Pancreas (tissue), 10 donors: Measurements from ENCODE around the gene NOS1AP. TPM values are rescaled to one million over a fixed set of nuclear protein-coding genes. Genes with fewer than 3 reads are reported as not detected.
A peak's percentile ranks its signal among the peaks of the same experiment; 100 is the strongest.

Experiments used
- ATAC-seq, 4 donors: fragments of 200-7000 bp; cut with Tn5 transposase; one replicate each; pipeline versions ENCODE4 v1.8.0 to v1.9.1; 2020; ENCODE audit warnings: mild to moderate bottlenecking in 4 of 4, moderate library complexity in 4 of 4
- DNase-seq, 6 donors: peaks; one replicate each; pipeline ENCODE4 v3.0.0-alpha.2; 2020
- FAIRE-seq: peaks from 2 replicates; lab custom pipeline; 2012; peaks lifted over from hg19 to GRCh38; lab: Jason Lieb, UNC
- H3K27ac ChIP-seq, 4 donors: fragments of 200-600 bp; sonication (generic); 1 replicate in 3 of 4; 2 replicates in 1 of 4; pipeline versions ENCODE4 v1.5.0 to v1.8.0; 2020
- H3K27me3 ChIP-seq, 4 donors: fragments of 200-600 bp; one replicate each; pipeline ENCODE4 v1.8.0; 2021
- H3K36me3 ChIP-seq, 3 donors: fragments of 200-600 bp; sonication (generic) in 1 of 3; one replicate each; pipeline versions ENCODE4 v1.5.0 to v1.8.0; 2020 to 2021
- H3K4me1 ChIP-seq, 3 donors: fragments of 200-600 bp; one replicate each; pipeline ENCODE4 v1.8.0; 2021
- H3K4me3 ChIP-seq, 4 donors: fragments of 200-600 bp; sonication (generic) in 2 of 4; one replicate each; pipeline versions ENCODE4 v1.5.0 to v1.8.0; 2020 to 2021
- H3K9me3 ChIP-seq, 4 donors: fragments of 200-600 bp; one replicate each; pipeline ENCODE4 v1.8.0; 2021
- CTCF ChIP-seq, 4 donors: fragments of 200-600 bp; sonication (generic) in 3 of 4; IDR thresholded peaks; one replicate each; pipeline versions ENCODE4 v1.5.0 to v1.8.0; 2021; ENCODE audit warnings: antibody characterized with exemption in 4 of 4
- WGBS, 2 donors: extraction: QIAGEN DNeasy Blood & Tissue Kit; methylation state at CpG; one replicate each; pipeline ENCODE4 v1.1.7; 2013; 5-methylcytosine and 5-hydroxymethylcytosine counted together
- intact Hi-C, 3 donors: fragments of 100-400 bp; cut with DNase I; formaldehyde crosslinking; loops; one replicate each; pipeline versions ENCODE4 v1.11.1 to v1.14.2; 2022
- polyA plus RNA-seq, 2 donors: library from polyadenylated mRNA; stranded (reverse); fragments of 200-250 nt; gene quantifications; one replicate each; pipeline ENCODE4 v1.2.3, GENCODE V29; 2013
- total RNA-seq, 6 donors: library from RNA; stranded (reverse); fragmentation: NEBNext Ultra II Directional in 4 of 6; extraction: Animal tissue kit (Norgen Biotek cat#: 25700) in 4 of 6; gene quantifications; one replicate each; pipeline versions ENCODE4 v1.2.1 to v1.2.4, GENCODE V29; 2021 to 2023
- donor health status: healthy with polysubstance abuse.
- donor health status: DM: no; HTN: no; CAD: no; lungs with moderate emphysema.
- donor health status: DM: no; HTN: no; CAD: no.
- donor health status: control.
- donor health status: control.
- donor health status: Bipolar disorder and iron deficiency.
- donor health status: DM: yes; HTN: yes; CAD: no.
- donor health status: DM: no; HTN: no; CAD: no.
- donor health status: DM: no; HTN: no; CAD: no.
- donor health status: DM: yes; HTN: yes; CAD: no.

The NOS1AP gene
- total and polyA plus RNA-seq, 8 donors: 0.40 to 2.8 (median 1.7) TPM

- Histone ChIP-seq H3K36me3 (no peaks in the 10 kb centered on the region), H3K27ac (no peak overlapping the region), H3K4me3 (no peak overlapping the region), H3K4me1 (peaks cover 12% of the 10 kb centered on the region in 3 donors), H3K27me3 (no peaks in the 10 kb centered on the region), H3K9me3 (no peaks in the 10 kb centered on the region)
- TF ChIP-seq CTCF (IDR thresholded peaks at IDR 0.05): no peak
- 93 to 94% methylated on average over 2 of the region's 2 CpGs for WGBS, 2 donors
- ATAC-seq (no peak), DNase-seq (no peak), FAIRE-seq (no peak)
- intact Hi-C loops: no loop called here
These were observed 235.2 kb downstream of the NOS1AP start for GRCh38 chr1:162304736-162305135.

GRCh38 chr1:162305969-162306368 is 236.5 kb downstream of the NOS1AP start:
- no peak overlapping the region for H3K4me3 ChIP-seq
- ATAC-seq: peak; percentile 97 to 98 (median 98)
- 18 to 29% methylated on average over 1 of the region's 1 CpG for WGBS, 2 donors
- intact Hi-C loops: no loop called here
- FAIRE-seq: no peak
- peak in 4 of 6 donors; percentile 36 to 62 (median 51) for DNase-seq
- H3K27me3 ChIP-seq: no peaks in the 10 kb centered on the region
- no peaks in the 10 kb centered on the region for H3K9me3 ChIP-seq
- no peaks in the 10 kb centered on the region for H3K36me3 ChIP-seq
- H3K4me1 ChIP-seq: peaks cover 12% of the 10 kb centered on the region in 3 donors
- H3K27ac ChIP-seq: peak overlapping the region in 1 of 4 donors; percentile 45
- TF ChIP-seq CTCF (IDR thresholded peaks at IDR 0.05): no peak

- peaks cover 4 to 10% (median 10%) of the 10 kb centered on the region in 3 donors for H3K4me1 ChIP-seq
- ATAC-seq (no peak), DNase-seq (no peak), FAIRE-seq (no peak)
- H3K9me3 ChIP-seq: no peaks in the 10 kb centered on the region
- H3K27me3 ChIP-seq: no peaks in the 10 kb centered on the region
- H3K27ac ChIP-seq: no peak overlapping the region
- 88 to 96% methylated on average over 4 of the region's 4 CpGs for WGBS, 2 donors
- no peak for TF ChIP-seq CTCF (IDR thresholded peaks at IDR 0.05)
- H3K36me3 ChIP-seq: no peaks in the 10 kb centered on the region
- intact Hi-C loops: no loop called here
- no peak overlapping the region for H3K4me3 ChIP-seq
These were observed 240.8 kb downstream of the NOS1AP start for GRCh38 chr1:162310337-162310736.

- Histone ChIP-seq H3K27ac (no peak overlapping the region), H3K4me1 (no peaks in the 10 kb centered on the region), H3K9me3 (no peaks in the 10 kb centered on the region), H3K27me3 (no peaks in the 10 kb centered on the region), H3K4me3 (no peak overlapping the region), H3K36me3 (no peaks in the 10 kb centered on the region)
- no peak for DNase-seq
- no peak for TF ChIP-seq CTCF (IDR thresholded peaks at IDR 0.05)
- no peak for FAIRE-seq
- 93 to 95% methylated on average over 1 of the region's 1 CpG for WGBS, 2 donors
- intact Hi-C loops: no loop called here
- no peak for ATAC-seq
These were observed 244.7 kb downstream of the NOS1AP start for GRCh38 chr1:162314206-162314605.

- Histone ChIP-seq H3K36me3 (no peaks in the 10 kb centered on the region), H3K27ac (no peak overlapping the region), H3K27me3 (no peaks in the 10 kb centered on the region), H3K4me1 (no peaks in the 10 kb centered on the region), H3K4me3 (no peak overlapping the region), H3K9me3 (no peaks in the 10 kb centered on the region)
- ATAC-seq (no peak), DNase-seq (no peak), FAIRE-seq (no peak)
- intact Hi-C loops: no loop called here
- no peak for TF ChIP-seq CTCF (IDR thresholded peaks at IDR 0.05)
- 56 to 57% methylated on average over 2 of the region's 2 CpGs for WGBS, 2 donors
These were observed 246.2 kb downstream of the NOS1AP start for GRCh38 chr1:162315673-162316072.
